CD4-positive, alpha-beta T cell treated with Interleukin-15 for 4 hours (primary cell): Measurements from ENCODE around the gene DBNDD1.

ENCODE experiments used
- DNase-seq: peaks from one replicate; pipeline ENCODE4 v3.0.0-alpha.2; 2020; ENCODE audit warnings: low spot score

Gene DBNDD1

GRCh38 chr16:90035902-90036301, 16.6 kb upstream of the DBNDD1 start:
- DNase-seq, result no peak

GRCh38 chr16:90034504-90034903, 15.2 kb upstream of the DBNDD1 start:
- no peak for DNase-seq

- no peak for DNase-seq
These were observed 14.1 kb upstream of the DBNDD1 start for GRCh38 chr16:90033387-90033786.

GRCh38 chr16:90032674-90033331, 13.5 kb upstream of the DBNDD1 start:
- no peak for DNase-seq

- DNase-seq, result no peak
These were observed 12.8 kb upstream of the DBNDD1 start for GRCh38 chr16:90031931-90032673.

- DNase-seq, result no peak
These were observed 12.1 kb upstream of the DBNDD1 start for GRCh38 chr16:90031186-90031930.

- DNase-seq, result no peak
These were observed 9.7 kb upstream of the DBNDD1 start for GRCh38 chr16:90028985-90029384.

GRCh38 chr16:90027611-90028010, 8.4 kb upstream of the DBNDD1 start:
- DNase-seq, result no peak

GRCh38 chr16:90026135-90026534, 6.9 kb upstream of the DBNDD1 start:
- no peak for DNase-seq

GRCh38 chr16:90023078-90023447, 3.8 kb upstream of the DBNDD1 start:
- DNase-seq, result no peak

- DNase-seq, result peak; percentile 80
These were observed 3.2 kb upstream of the DBNDD1 start for GRCh38 chr16:90022209-90023077.

- DNase-seq, result no peak
These were observed 1.7 kb upstream of the DBNDD1 start for GRCh38 chr16:90020838-90021382.

GRCh38 chr16:90020260-90020837, 1.1 kb upstream of the DBNDD1 start:
- DNase-seq, result no peak

GRCh38 chr16:90019543-90020259, 445 bp upstream of the DBNDD1 start:
- DNase-seq, result peak; percentile 34

GRCh38 chr16:90018297-90018651, 982 bp downstream of the DBNDD1 start:
- no peak for DNase-seq

GRCh38 chr16:90016339-90016950, 2.8 kb downstream of the DBNDD1 start:
- no peak for DNase-seq

- no peak for DNase-seq
These were observed 3.5 kb downstream of the DBNDD1 start for GRCh38 chr16:90015586-90016338.

GRCh38 chr16:90012991-90013745, 6.1 kb downstream of the DBNDD1 start:
- no peak for DNase-seq
